B cell (primary cell): ENCODE results near the gene GRIN3A.

Experiments used
- EZH2 ChIP-seq: IDR thresholded peaks from 2 replicates; pipeline ENCODE4 v1.6.1; 2012; ENCODE audit warnings: borderline replicate concordance, low read depth, mild to moderate bottlenecking, moderate library complexity, low read length; ENCODE audit not compliant: insufficient read depth, poor library complexity, severe bottlenecking
- TF ChIP-seq, protein P1 (sequence below): fragments of 200-600 bp; IDR thresholded peaks from one replicate; pipeline ENCODE4 v1.8.0; 2022; ENCODE audit warnings: antibody characterized with exemption, mild to moderate bottlenecking

DNA sequence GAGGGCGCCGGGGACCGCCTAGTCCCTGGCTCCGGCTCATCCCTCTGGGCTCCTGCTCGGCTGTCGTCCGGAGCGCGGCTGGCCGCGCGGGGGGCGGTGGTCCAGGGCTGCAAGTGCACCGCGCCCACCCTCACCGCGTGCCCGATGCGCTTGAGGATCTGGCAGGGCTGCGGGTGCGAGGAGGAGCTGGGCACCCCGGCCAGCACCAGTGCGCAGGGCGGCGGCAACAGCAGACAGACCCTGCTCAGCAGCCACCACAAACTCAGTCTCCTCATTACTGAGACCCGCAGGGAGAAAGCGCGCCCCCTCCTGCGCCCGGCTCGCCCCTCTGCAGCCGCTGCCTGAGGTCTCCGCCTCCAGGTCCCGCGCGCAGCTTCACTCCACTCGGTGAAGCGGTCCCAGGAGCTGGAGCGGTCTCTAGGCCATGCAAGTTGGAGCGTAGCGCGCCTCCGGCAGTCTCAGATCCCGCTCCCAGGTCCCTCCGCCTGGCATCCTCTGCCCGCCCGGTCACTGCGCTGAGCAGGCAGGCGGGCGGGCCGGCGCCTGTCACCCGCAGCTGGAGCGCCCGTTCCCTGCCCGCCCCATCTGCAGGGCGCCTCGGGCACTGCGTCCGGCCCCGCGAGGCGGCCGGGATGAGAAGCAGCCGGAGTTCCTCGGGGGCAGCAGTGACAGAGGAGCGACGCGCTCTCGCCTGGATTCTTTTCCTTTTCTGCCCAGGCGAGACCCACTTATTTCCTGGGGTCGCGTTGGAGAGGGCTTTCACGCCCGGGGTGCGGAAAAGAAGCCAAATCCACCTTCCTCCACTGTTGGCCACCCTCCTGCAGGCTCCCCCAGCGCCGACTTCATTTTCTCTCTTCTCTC lies 512 bp downstream of the GRIN3A start:
- TF ChIP-seq EZH2 = no peak
- TF ChIP-seq, protein P1, sequence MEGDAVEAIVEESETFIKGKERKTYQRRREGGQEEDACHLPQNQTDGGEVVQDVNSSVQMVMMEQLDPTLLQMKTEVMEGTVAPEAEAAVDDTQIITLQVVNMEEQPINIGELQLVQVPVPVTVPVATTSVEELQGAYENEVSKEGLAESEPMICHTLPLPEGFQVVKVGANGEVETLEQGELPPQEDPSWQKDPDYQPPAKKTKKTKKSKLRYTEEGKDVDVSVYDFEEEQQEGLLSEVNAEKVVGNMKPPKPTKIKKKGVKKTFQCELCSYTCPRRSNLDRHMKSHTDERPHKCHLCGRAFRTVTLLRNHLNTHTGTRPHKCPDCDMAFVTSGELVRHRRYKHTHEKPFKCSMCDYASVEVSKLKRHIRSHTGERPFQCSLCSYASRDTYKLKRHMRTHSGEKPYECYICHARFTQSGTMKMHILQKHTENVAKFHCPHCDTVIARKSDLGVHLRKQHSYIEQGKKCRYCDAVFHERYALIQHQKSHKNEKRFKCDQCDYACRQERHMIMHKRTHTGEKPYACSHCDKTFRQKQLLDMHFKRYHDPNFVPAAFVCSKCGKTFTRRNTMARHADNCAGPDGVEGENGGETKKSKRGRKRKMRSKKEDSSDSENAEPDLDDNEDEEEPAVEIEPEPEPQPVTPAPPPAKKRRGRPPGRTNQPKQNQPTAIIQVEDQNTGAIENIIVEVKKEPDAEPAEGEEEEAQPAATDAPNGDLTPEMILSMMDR = no peak
